Cardiac septum (tissue), 1 donor: ENCODE data around the gene DGAT2L6. TPM values are rescaled to one million over a fixed set of nuclear protein-coding genes. Genes with fewer than 3 reads are reported as not detected.

Experiments
- DNase-seq: peaks from one replicate; pipeline ENCODE4 v3.0.0-alpha.2; 2020; ENCODE audit warnings: low spot score
- intact Hi-C: fragments of 100-400 bp; cut with DNase I; formaldehyde crosslinking; loops from one replicate; pipeline ENCODE4 v1.14.0; 2022
- long read RNA-seq: library from polyadenylated mRNA; unstranded; transcript quantifications from one replicate; pipeline ENCODE4 v2.0.0, GENCODE V29; 2021
- total RNA-seq: library from RNA; stranded (reverse); fragmentation: NEBNext Ultra II Directional; extraction: Animal tissue kit (Norgen Biotek cat#: 25700); gene quantifications from one replicate; pipeline ENCODE4 v1.2.1, GENCODE V29; 2021
- donor health status: DM: no; HTN: no; CAD: no.

The DGAT2L6 gene
- total RNA-seq, result not detected
- long read RNA-seq, result 0 reads

DNA sequence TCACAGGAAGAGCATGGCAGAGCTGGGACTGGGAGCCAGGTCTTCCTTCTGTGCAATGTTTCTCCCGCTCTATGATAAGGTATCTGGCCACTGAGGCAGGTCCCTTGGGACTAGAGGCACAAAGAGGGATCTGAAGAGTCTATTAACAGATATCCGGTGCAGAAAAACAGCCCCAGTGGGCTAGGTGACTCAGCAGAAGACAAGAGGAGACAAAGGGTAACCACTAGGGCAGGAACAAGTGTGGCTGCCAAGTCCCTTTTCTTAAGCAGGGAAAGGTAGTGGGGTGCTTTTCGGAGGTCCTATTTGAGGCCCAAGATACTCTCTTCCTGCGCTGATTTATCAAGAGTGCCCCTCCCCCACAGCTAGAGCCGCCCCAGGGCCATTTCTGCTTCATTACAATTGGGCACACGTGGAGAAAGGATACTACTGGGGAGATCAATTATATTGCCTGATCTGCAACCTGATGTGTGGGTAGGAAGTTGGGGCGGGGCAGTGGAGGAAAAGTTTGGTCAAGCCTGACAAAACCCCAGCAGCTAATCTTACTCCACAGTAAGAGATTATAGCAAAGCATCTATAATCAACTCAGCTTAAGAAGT is at the start of gene DGAT2L6:
DGAT2L6 (plus strand) TSS at position 546 of the 596 bp plus-strand sequence. CDS start 100 bp downstream, outside the sequence.
- intact Hi-C loops, result no loop called here
- DNase-seq, result no peak

DNA sequence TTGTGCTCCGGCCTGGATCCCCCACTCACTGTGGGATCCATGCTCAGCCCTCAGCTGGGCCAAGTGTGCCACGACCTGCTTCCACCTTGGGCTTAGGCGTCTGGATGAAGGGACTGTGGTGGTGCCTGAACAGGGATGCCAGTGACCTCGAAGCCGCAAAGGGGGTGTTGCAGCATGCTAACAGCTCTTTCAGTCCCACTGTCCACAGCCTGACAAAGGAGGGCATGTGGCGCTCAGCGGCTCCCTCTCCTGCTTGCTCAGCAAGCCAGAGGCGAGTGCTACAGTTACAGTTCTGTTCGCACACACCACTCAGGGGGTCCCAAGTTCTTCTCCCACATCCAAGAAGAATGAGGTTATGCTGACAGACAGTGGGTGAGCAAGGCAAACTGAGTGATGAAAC is 49.2 kb upstream of the DGAT2L6 start:
- intact Hi-C loops, result no loop called here
- DNase-seq, result no peak

- no peak for DNase-seq
- intact Hi-C loops, result no loop called here
Measured at GRCh38 chrX:70129816-70130215, 47.5 kb upstream of the DGAT2L6 start.

DNA sequence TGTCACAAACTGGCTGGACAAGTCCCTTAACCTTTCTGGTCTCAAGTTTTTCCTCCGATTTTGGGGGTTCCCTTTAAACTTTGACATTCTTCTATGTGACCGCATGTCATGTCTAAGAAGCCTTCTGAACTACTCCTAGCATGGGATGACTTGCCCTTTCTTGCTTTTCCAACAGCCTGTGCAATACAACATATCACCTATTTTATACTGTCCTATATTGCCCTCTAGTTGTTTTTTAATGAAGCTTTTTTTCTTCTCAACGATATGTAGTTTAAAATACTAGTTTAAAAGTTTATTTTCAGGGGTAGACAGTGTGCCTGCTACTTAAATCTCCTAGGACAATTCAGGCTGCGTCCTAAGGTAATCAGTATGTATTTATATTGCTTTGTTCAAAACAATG is 45.1 kb upstream of the DGAT2L6 start:
- intact Hi-C loops, result no loop called here
- no peak for DNase-seq

GRCh38 chrX:70132877-70133302 is 44.4 kb upstream of the DGAT2L6 start:
- intact Hi-C loops, result no loop called here
- DNase-seq, result no peak

- peak; percentile 90 for DNase-seq
- intact Hi-C loops, result no loop called here
Measured at GRCh38 chrX:70133303-70134115, 43.8 kb upstream of the DGAT2L6 start, which contains the start of gene IGBP1. Gene IGBP1 (plus strand): TSS chrX:70133447. CDS start chrX:70133948, 501 bp downstream.

DNA sequence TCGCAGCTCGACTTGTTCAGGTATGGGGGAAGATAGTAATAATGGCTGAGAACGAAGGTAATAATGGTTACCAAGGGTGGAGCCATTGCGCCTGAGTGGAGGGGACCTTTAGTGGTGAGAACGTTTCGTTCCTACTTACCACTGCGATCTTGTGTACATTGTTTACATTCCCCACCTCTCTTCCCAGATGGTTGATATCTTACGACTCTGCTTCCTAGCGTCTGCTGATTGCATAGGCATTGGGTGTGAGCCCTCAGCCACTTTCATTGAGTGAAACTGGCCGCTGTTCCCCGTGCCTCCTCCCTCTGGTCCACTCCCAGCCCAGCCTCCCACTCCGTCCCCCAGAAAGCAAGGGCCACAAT is 43.2 kb upstream of the DGAT2L6 start:
- intact Hi-C loops, result no loop called here

GRCh38 chrX:70138622-70139021 is 38.7 kb upstream of the DGAT2L6 start:
- intact Hi-C loops, result no loop called here
- DNase-seq, result no peak

More for the DNA sequence above, 43.2 kb upstream of the DGAT2L6 start:
- no peak for DNase-seq

DNA sequence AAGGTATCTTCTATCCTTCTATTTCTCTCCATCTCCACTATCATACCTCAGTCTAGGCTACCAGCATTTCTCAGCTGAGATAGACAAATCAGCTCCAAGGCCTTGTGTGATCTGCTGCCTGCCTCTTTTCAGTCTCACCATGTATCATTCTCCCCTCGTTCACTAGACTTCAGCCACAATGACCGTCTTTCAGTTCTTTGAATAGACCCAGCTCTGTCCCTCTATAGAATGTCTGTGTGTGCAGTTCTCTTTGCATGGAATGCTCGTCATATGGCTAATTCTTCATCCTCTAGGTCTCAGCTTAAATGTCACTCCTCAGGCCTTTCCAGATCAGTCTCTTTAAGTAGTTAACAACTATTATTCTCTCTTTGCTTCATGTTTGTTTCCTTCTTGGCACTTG is 37.5 kb upstream of the DGAT2L6 start:
- DNase-seq, result no peak
- intact Hi-C loops, result no loop called here

DNA sequence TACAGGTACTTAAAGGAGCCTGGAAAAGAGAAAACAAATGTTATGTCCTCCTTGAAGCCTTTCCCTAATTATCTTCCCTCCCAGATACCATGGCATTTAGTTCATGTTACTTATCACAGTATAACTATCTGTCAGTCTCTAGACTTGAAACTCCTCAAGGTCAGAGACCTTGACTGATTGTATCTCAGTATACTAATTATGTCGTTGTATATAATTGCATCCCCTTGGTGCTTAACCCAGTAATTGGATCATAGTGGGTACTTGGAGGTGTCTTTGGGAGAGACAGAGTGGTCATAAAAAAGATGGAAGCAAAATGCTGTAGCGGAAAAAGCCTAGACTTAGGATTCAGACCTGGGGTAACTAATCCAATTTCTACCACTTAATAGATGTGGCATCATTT is 35.9 kb upstream of the DGAT2L6 start:
- intact Hi-C loops, result no loop called here
- no peak for DNase-seq

- DNase-seq, result no peak
- intact Hi-C loops, result no loop called here
Measured at GRCh38 chrX:70166601-70167590, 10.4 kb upstream of the DGAT2L6 start.

- no peak for DNase-seq
- intact Hi-C loops, result no loop called here
Measured at GRCh38 chrX:70168238-70169188, 8.8 kb upstream of the DGAT2L6 start.

DNA sequence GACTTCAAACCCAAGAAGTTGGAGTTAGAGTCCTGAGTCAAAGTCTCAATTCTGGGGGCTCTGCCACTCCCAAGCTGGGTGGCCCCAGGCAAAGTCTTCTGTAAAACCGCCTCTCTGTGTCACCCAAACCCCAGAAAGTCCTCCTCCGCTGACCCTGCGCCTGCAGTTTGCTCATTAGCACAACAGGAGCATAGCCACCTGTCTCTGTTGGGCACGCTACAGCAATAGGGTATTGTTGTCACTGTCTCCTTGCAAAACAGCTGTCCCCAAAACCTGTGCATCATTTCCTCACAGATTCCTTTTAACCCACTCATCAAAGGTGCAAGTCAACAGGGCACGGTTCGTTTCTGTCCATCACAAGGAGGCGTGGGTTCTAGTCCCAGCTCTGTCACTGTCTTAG is 8.0 kb upstream of the DGAT2L6 start:
- no peak for DNase-seq
- intact Hi-C loops, result no loop called here

GRCh38 chrX:70171624-70172023 is 5.7 kb upstream of the DGAT2L6 start:
- DNase-seq, result no peak
- intact Hi-C loops, result no loop called here

GRCh38 chrX:70172221-70172620 is 5.1 kb upstream of the DGAT2L6 start:
- intact Hi-C loops, result no loop called here
- no peak for DNase-seq

GRCh38 chrX:70172964-70173363 is 4.3 kb upstream of the DGAT2L6 start:
- no peak for DNase-seq
- intact Hi-C loops, result no loop called here

DNA sequence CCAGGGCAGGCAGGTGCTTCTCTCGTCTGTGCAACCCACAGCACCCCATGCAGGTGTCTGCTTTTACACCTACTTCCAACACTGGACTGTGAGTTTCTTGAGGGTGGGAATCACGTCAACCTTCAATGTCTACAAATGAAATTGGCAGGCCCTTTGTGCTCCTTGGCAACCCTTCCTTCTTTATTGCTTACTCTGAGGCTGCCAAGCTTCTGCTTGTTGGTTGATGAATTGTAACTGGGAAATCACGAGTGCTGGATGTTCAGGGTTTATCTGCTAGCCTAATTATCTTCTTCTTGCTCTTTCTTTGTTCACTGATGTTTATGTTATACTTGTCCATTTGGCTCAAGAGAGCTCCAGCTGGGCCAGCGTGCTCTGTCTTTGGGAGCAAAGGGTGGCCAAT is 2.5 kb upstream of the DGAT2L6 start:
- intact Hi-C loops, result no loop called here
- DNase-seq, result no peak

- intact Hi-C loops, result no loop called here
- DNase-seq, result no peak
Measured at GRCh38 chrX:70175338-70175737, 1.9 kb upstream of the DGAT2L6 start.

- DNase-seq, result no peak
- intact Hi-C loops, result no loop called here
Measured at GRCh38 chrX:70183091-70183490, 5.8 kb downstream of the DGAT2L6 start.
